BLaER1 treated with 17β-estradiol and CSF1 and Interleukin-3, amounts not matched to agents 10 nM and 100 nM (cell line): ENCODE measurements around the gene CLEC16A.
A peak's percentile ranks its signal among the peaks of the same experiment; 100 is the strongest.

ENCODE experiments used
- H3K27ac ChIP-seq, 11 experiments: shearing (Covaris generic); formaldehyde crosslinking; 2 replicates each; pipeline ENCODE4 v1.8.1; 2022
- H3K27me3 ChIP-seq, 11 experiments: shearing (Covaris generic); formaldehyde crosslinking; 2 replicates each; pipeline ENCODE4 v1.8.1; 2022
- H3K36me3 ChIP-seq, 11 experiments: shearing (Covaris generic); formaldehyde crosslinking; 2 replicates each; pipeline ENCODE4 v1.8.1; 2022
- H3K4me1 ChIP-seq, 10 experiments: shearing (Covaris generic); formaldehyde crosslinking; 2 replicates each; pipeline ENCODE4 v1.8.1; 2022
- H3K4me2 ChIP-seq, 11 experiments: shearing (Covaris generic); formaldehyde crosslinking; 2 replicates each; pipeline ENCODE4 v1.8.1; 2022
- H3K4me3 ChIP-seq, 10 experiments: shearing (Covaris generic); formaldehyde crosslinking; 2 replicates each; pipeline ENCODE4 v1.8.1; 2022
- H3K9ac ChIP-seq, 11 experiments: shearing (Covaris generic); formaldehyde crosslinking; 2 replicates each; pipeline ENCODE4 v1.8.1; 2022
- H3K9me3 ChIP-seq, 11 experiments: shearing (Covaris generic); formaldehyde crosslinking; replicated peaks in 1 of 11; 2 replicates each; pipeline ENCODE4 v1.8.1; 2022
- H4K20me1 ChIP-seq, 11 experiments: shearing (Covaris generic); formaldehyde crosslinking; 2 replicates each; pipeline ENCODE4 v1.8.1; 2022
- Cebpa-rat ChIP-seq, 11 experiments: shearing (Covaris generic); IDR thresholded peaks; 2 replicates each; pipeline ENCODE4 v1.8.1; 2022

The CLEC16A gene

GRCh38 chr16:11056090-11056992 lies 112.0 kb downstream of the CLEC16A start:
- Histone ChIP-seq H3K4me2 (peak overlapping the region; percentile 15 to 63 (median 31); a peak in 19 of 22 replicates), H3K4me1 (peaks cover 23 to 54% (median 40%) of the 10 kb centered on the region in 10 experiments), H3K4me3 (no peak overlapping the region), H3K9ac (no peak overlapping the region), H3K36me3 (peaks cover 18 to 70% (median 44%) of the 10 kb centered on the region in 11 experiments; a peak in 21 of 22 replicates), H3K9me3 (no peaks in the 10 kb centered on the region), H3K27me3 (no peaks in the 10 kb centered on the region), H3K27ac (peak overlapping the region in 4 of 11 experiments; percentile 14 to 45 (median 19); a peak in 6 of 22 replicates), H4K20me1 (peaks cover 0 to 23% (median 0%) of the 10 kb centered on the region in 11 experiments; a peak in 8 of 22 replicates)
- TF ChIP-seq Cebpa-rat (IDR thresholded peaks at IDR 0.05), result no peak

GRCh38 chr16:11056993-11057649 lies 112.8 kb downstream of the CLEC16A start:
- Histone ChIP-seq H3K4me2 (peak overlapping the region in 2 of 11 experiments; percentile 51 to 58; a peak in 3 of 22 replicates), H3K9ac (no peak overlapping the region), H3K4me3 (no peak overlapping the region), H3K27ac (0 out of 22 replicates have a peak overlapping the region, but pooled peaks of 1 of the 11 experiments have one; percentile 23), H3K27me3 (no peaks in the 10 kb centered on the region), H3K9me3 (no peaks in the 10 kb centered on the region), H4K20me1 (peaks cover 0 to 15% (median 0%) of the 10 kb centered on the region in 11 experiments; a peak in 3 of 22 replicates), H3K36me3 (peaks cover 23 to 72% (median 48%) of the 10 kb centered on the region in 11 experiments; a peak in 21 of 22 replicates), H3K4me1 (peaks cover 15 to 46% (median 32%) of the 10 kb centered on the region in 10 experiments)
- no peak for TF ChIP-seq Cebpa-rat (IDR thresholded peaks at IDR 0.05)

- H3K27ac ChIP-seq, result no peak overlapping the region
- peaks cover 0 to 10% (median 0%) of the 10 kb centered on the region in 11 experiments; a peak in 2 of 22 replicates for H4K20me1 ChIP-seq
- H3K4me3 ChIP-seq, result no peak overlapping the region
- H3K4me1 ChIP-seq, result peaks cover 8 to 39% (median 25%) of the 10 kb centered on the region in 10 experiments
- no peak overlapping the region for H3K4me2 ChIP-seq
- H3K36me3 ChIP-seq, result peaks cover 23 to 77% (median 48%) of the 10 kb centered on the region in 11 experiments; a peak in 21 of 22 replicates
- no peak for TF ChIP-seq Cebpa-rat (IDR thresholded peaks at IDR 0.05)
- H3K9me3 ChIP-seq, result no peaks in the 10 kb centered on the region
- no peaks in the 10 kb centered on the region for H3K27me3 ChIP-seq
- no peak overlapping the region for H3K9ac ChIP-seq
These were observed 113.5 kb downstream of the CLEC16A start for GRCh38 chr16:11057711-11058345.

GRCh38 chr16:11058832-11059231 lies 114.5 kb downstream of the CLEC16A start:
- Histone ChIP-seq H3K4me3 (no peak overlapping the region), H3K27me3 (no peaks in the 10 kb centered on the region), H3K36me3 (peaks cover 26 to 73% (median 48%) of the 10 kb centered on the region in 11 experiments; a peak in 21 of 22 replicates), H3K4me2 (no peak overlapping the region; a peak in 1 of 22 replicates), H3K27ac (no peak overlapping the region), H3K9ac (no peak overlapping the region), H3K4me1 (peaks cover 14 to 38% (median 26%) of the 10 kb centered on the region in 10 experiments), H4K20me1 (peaks cover 0 to 10% (median 0%) of the 10 kb centered on the region in 11 experiments; a peak in 2 of 22 replicates), H3K9me3 (no peaks in the 10 kb centered on the region)
- no peak for TF ChIP-seq Cebpa-rat (IDR thresholded peaks at IDR 0.05)

- no peaks in the 10 kb centered on the region for H3K9me3 ChIP-seq
- H3K27ac ChIP-seq, result no peak overlapping the region
- H3K36me3 ChIP-seq, result peaks cover 30 to 68% (median 49%) of the 10 kb centered on the region in 11 experiments
- H3K27me3 ChIP-seq, result no peaks in the 10 kb centered on the region
- no peak overlapping the region for H3K4me2 ChIP-seq
- no peak overlapping the region for H3K9ac ChIP-seq
- H4K20me1 ChIP-seq, result peaks cover 0 to 10% (median 0%) of the 10 kb centered on the region in 11 experiments; a peak in 1 of 22 replicates
- TF ChIP-seq Cebpa-rat (IDR thresholded peaks at IDR 0.05), result no peak
- peaks cover 14 to 34% (median 25%) of the 10 kb centered on the region in 10 experiments for H3K4me1 ChIP-seq
- no peak overlapping the region for H3K4me3 ChIP-seq
These were observed 115.2 kb downstream of the CLEC16A start for GRCh38 chr16:11059588-11059987.

- Histone ChIP-seq H3K9me3 (no peaks in the 10 kb centered on the region), H4K20me1 (peaks cover 0 to 16% (median 0%) of the 10 kb centered on the region in 11 experiments; a peak in 1 of 22 replicates), H3K27me3 (no peaks in the 10 kb centered on the region), H3K4me3 (no peak overlapping the region), H3K4me1 (peaks cover 14 to 34% (median 25%) of the 10 kb centered on the region in 10 experiments), H3K36me3 (peaks cover 37 to 69% (median 51%) of the 10 kb centered on the region in 11 experiments), H3K27ac (no peak overlapping the region), H3K4me2 (no peak overlapping the region), H3K9ac (no peak overlapping the region)
- TF ChIP-seq Cebpa-rat (IDR thresholded peaks at IDR 0.05), result no peak
These were observed 116.0 kb downstream of the CLEC16A start for GRCh38 chr16:11060364-11060763.

GRCh38 chr16:11060842-11061241 lies 116.5 kb downstream of the CLEC16A start:
- Histone ChIP-seq H3K4me1 (peaks cover 13 to 30% (median 23%) of the 10 kb centered on the region in 10 experiments), H3K4me3 (no peak overlapping the region), H3K9me3 (no peaks in the 10 kb centered on the region), H3K4me2 (no peak overlapping the region), H3K36me3 (peaks cover 42 to 73% (median 56%) of the 10 kb centered on the region in 11 experiments), H3K27ac (no peak overlapping the region), H3K9ac (no peak overlapping the region), H3K27me3 (no peaks in the 10 kb centered on the region), H4K20me1 (peaks cover 0 to 21% (median 0%) of the 10 kb centered on the region in 11 experiments; a peak in 1 of 22 replicates)
- no peak for TF ChIP-seq Cebpa-rat (IDR thresholded peaks at IDR 0.05)

GRCh38 chr16:11061629-11062270 lies 117.4 kb downstream of the CLEC16A start:
- TF ChIP-seq Cebpa-rat (IDR thresholded peaks at IDR 0.05), result no peak
- Histone ChIP-seq H3K9me3 (no peaks in the 10 kb centered on the region), H3K4me3 (no peak overlapping the region), H3K9ac (no peak overlapping the region), H4K20me1 (peaks cover 0 to 21% (median 0%) of the 10 kb centered on the region in 11 experiments; a peak in 2 of 22 replicates), H3K4me2 (no peak overlapping the region), H3K27ac (no peak overlapping the region), H3K27me3 (no peaks in the 10 kb centered on the region), H3K4me1 (peaks cover 5 to 23% (median 16%) of the 10 kb centered on the region in 10 experiments), H3K36me3 (peaks cover 47 to 79% (median 62%) of the 10 kb centered on the region in 11 experiments)
